ENCODE results near the gene GNPTG.

Gene GNPTG

GRCh38 chr16:1380195-1380594 is 28.5 kb downstream of the GNPTG start:
- no peaks in the 10 kb centered on the region for H3K4me1 ChIP-seq
- H3K27ac ChIP-seq, result no peak overlapping the region
- H2AFZ ChIP-seq, result no peak overlapping the region
- H3K9ac ChIP-seq, result no peak overlapping the region
- H3K79me2 ChIP-seq, result peaks cover 10% of the 10 kb centered on the region
- H3K27me3 ChIP-seq (ENCODE audit: control insufficient read depth, insufficient read depth, low read length), result no peaks in the 10 kb centered on the region
- no peaks in the 10 kb centered on the region for H3K9me3 ChIP-seq (ENCODE audit: control insufficient read depth, low read length)
- TF ChIP-seq CTCF (IDR thresholded peaks at IDR 0.05), result no peak
- no peak overlapping the region for H3K4me3 ChIP-seq (ENCODE audit: low read depth, low read length)
- H3K4me2 ChIP-seq (ENCODE audit: low read length), result no peak overlapping the region
- H3K36me3 ChIP-seq (ENCODE audit: control insufficient read depth, insufficient read depth, low read length), result no peaks in the 10 kb centered on the region

- peaks cover 10% of the 10 kb centered on the region for H3K79me2 ChIP-seq
- H3K4me2 ChIP-seq (ENCODE audit: low read length), result no peak overlapping the region
- H3K36me3 ChIP-seq (ENCODE audit: control insufficient read depth, insufficient read depth, low read length), result no peaks in the 10 kb centered on the region
- no peak overlapping the region for H3K4me3 ChIP-seq (ENCODE audit: low read depth, low read length)
- TF ChIP-seq CTCF (IDR thresholded peaks at IDR 0.05), result no peak
- H3K9me3 ChIP-seq (ENCODE audit: control insufficient read depth, low read length), result no peaks in the 10 kb centered on the region
- no peak overlapping the region for H3K9ac ChIP-seq
- H2AFZ ChIP-seq, result no peak overlapping the region
- H3K27ac ChIP-seq, result no peak overlapping the region
- H3K27me3 ChIP-seq (ENCODE audit: control insufficient read depth, insufficient read depth, low read length), result no peaks in the 10 kb centered on the region
- no peaks in the 10 kb centered on the region for H3K4me1 ChIP-seq
Observed at GRCh38 chr16:1381612-1382406, 30.1 kb downstream of the GNPTG start.

DNA sequence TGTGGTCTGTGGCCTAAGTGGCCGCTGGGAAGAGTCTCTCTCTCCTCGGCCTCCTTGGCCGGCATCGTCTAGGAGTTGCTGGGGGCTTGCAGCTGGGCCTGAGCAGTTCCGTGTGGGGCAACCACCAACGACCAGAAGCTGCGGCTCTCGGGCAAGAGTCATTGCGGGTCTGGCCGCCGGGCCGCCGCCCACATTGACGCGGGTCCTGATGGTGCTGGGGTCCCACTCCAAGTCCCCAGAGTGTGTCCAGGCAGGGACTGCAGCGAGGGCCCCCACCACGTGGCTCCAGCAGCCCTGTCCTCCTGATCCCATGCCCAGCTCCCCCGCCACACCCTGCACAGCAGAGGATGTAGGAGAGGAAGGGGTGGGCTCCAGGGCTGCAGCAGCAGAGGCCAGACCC is 31.8 kb downstream of the GNPTG start:
- no peaks in the 10 kb centered on the region for H3K4me1 ChIP-seq
- no peaks in the 10 kb centered on the region for H3K36me3 ChIP-seq (ENCODE audit: control insufficient read depth, insufficient read depth, low read length)
- no peak overlapping the region for H3K4me3 ChIP-seq (ENCODE audit: low read depth, low read length)
- no peak overlapping the region for H2AFZ ChIP-seq
- no peak overlapping the region for H3K9ac ChIP-seq
- H3K27ac ChIP-seq, result no peak overlapping the region
- H3K79me2 ChIP-seq, result peaks cover 2% of the 10 kb centered on the region
- H3K9me3 ChIP-seq (ENCODE audit: control insufficient read depth, low read length), result no peaks in the 10 kb centered on the region
- H3K4me2 ChIP-seq (ENCODE audit: low read length), result no peak overlapping the region
- H3K27me3 ChIP-seq (ENCODE audit: control insufficient read depth, insufficient read depth, low read length), result no peaks in the 10 kb centered on the region
- no peak for TF ChIP-seq CTCF (IDR thresholded peaks at IDR 0.05)

DNA sequence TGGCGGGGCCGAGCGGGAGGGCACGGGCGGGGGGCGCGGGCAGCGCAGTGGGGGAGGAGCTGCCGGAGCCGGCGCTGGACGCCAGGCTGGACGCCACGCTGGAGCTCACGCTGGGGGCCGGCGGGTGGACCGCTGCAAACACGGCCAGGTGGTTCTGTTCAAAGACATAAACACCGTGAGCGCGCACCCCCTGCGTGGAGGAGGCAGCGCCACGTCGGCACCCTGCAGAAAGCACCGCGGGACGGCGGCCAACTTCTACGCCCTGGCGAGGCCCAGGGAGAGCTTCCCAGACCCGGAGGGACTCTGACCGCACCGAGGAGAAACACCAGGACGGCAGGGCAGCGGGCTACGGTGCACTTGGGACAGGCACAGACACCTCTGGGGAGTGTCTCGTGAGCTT is 33.5 kb downstream of the GNPTG start:
- Histone ChIP-seq H3K4me3 (ENCODE audit: low read depth, low read length) (no peak overlapping the region), H3K9ac (no peak overlapping the region), H3K4me2 (ENCODE audit: low read length) (no peak overlapping the region), H2AFZ (no peak overlapping the region), H3K36me3 (ENCODE audit: control insufficient read depth, insufficient read depth, low read length) (no peaks in the 10 kb centered on the region), H3K27me3 (ENCODE audit: control insufficient read depth, insufficient read depth, low read length) (no peaks in the 10 kb centered on the region), H3K79me2 (peaks cover 2% of the 10 kb centered on the region), H3K4me1 (no peaks in the 10 kb centered on the region), H3K27ac (no peak overlapping the region), H3K9me3 (ENCODE audit: control insufficient read depth, low read length) (no peaks in the 10 kb centered on the region)
- no peak for TF ChIP-seq CTCF (IDR thresholded peaks at IDR 0.05)

- no peak overlapping the region for H2AFZ ChIP-seq
- H3K9ac ChIP-seq, result no peak overlapping the region
- H3K4me3 ChIP-seq (ENCODE audit: low read depth, low read length), result no peak overlapping the region
- no peaks in the 10 kb centered on the region for H3K9me3 ChIP-seq (ENCODE audit: control insufficient read depth, low read length)
- no peak overlapping the region for H3K4me2 ChIP-seq (ENCODE audit: low read length)
- no peaks in the 10 kb centered on the region for H3K27me3 ChIP-seq (ENCODE audit: control insufficient read depth, insufficient read depth, low read length)
- H3K36me3 ChIP-seq (ENCODE audit: control insufficient read depth, insufficient read depth, low read length), result no peaks in the 10 kb centered on the region
- TF ChIP-seq CTCF (IDR thresholded peaks at IDR 0.05), result no peak
- no peaks in the 10 kb centered on the region for H3K4me1 ChIP-seq
- H3K27ac ChIP-seq, result no peak overlapping the region
- peaks cover 2% of the 10 kb centered on the region for H3K79me2 ChIP-seq
Observed at GRCh38 chr16:1387331-1387730, 35.6 kb downstream of the GNPTG start.

All from parathyroid adenoma (tissue), 2 donors.